Measurements from ENCODE around the gene EFNA5. TPM values are rescaled to one million over a fixed set of nuclear protein-coding genes. Genes with fewer than 3 reads are reported as not detected.

The EFNA5 gene
- total and polyA plus RNA-seq, 2 of the 8 experiments (the other 6 are each of a cell fraction or from before 2014, with no cell fraction given) = 9.6 to 21.8 TPM

DNA sequence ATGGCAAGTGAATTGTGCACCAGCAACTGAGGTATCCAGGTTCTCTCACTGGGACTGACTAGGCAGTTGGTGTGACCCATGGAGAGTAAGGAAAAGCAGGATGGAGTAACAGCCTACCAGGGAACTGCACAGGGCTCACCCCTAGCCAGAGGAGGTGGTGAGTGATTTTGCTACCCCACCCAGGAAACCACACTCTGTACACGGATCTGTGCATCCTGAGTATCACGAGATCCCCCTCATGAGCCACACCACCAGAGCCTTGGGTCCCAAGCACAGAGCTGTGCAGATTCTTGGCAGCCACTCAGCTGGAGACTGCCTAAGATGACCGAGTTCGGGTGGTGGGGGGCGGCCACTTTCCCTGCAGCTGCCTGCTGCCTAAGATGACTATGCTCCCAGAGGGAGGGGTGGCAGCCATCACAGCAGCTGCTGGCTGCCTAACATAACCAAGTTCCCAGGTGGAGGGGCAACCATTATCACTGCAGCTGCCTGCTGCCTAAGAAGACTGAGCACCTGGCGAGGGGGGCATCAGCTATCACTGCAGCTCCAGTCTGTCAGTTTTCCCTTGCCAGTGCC lies 48.4 kb upstream of the EFNA5 start (continued):
- TF ChIP-seq, protein P1, sequence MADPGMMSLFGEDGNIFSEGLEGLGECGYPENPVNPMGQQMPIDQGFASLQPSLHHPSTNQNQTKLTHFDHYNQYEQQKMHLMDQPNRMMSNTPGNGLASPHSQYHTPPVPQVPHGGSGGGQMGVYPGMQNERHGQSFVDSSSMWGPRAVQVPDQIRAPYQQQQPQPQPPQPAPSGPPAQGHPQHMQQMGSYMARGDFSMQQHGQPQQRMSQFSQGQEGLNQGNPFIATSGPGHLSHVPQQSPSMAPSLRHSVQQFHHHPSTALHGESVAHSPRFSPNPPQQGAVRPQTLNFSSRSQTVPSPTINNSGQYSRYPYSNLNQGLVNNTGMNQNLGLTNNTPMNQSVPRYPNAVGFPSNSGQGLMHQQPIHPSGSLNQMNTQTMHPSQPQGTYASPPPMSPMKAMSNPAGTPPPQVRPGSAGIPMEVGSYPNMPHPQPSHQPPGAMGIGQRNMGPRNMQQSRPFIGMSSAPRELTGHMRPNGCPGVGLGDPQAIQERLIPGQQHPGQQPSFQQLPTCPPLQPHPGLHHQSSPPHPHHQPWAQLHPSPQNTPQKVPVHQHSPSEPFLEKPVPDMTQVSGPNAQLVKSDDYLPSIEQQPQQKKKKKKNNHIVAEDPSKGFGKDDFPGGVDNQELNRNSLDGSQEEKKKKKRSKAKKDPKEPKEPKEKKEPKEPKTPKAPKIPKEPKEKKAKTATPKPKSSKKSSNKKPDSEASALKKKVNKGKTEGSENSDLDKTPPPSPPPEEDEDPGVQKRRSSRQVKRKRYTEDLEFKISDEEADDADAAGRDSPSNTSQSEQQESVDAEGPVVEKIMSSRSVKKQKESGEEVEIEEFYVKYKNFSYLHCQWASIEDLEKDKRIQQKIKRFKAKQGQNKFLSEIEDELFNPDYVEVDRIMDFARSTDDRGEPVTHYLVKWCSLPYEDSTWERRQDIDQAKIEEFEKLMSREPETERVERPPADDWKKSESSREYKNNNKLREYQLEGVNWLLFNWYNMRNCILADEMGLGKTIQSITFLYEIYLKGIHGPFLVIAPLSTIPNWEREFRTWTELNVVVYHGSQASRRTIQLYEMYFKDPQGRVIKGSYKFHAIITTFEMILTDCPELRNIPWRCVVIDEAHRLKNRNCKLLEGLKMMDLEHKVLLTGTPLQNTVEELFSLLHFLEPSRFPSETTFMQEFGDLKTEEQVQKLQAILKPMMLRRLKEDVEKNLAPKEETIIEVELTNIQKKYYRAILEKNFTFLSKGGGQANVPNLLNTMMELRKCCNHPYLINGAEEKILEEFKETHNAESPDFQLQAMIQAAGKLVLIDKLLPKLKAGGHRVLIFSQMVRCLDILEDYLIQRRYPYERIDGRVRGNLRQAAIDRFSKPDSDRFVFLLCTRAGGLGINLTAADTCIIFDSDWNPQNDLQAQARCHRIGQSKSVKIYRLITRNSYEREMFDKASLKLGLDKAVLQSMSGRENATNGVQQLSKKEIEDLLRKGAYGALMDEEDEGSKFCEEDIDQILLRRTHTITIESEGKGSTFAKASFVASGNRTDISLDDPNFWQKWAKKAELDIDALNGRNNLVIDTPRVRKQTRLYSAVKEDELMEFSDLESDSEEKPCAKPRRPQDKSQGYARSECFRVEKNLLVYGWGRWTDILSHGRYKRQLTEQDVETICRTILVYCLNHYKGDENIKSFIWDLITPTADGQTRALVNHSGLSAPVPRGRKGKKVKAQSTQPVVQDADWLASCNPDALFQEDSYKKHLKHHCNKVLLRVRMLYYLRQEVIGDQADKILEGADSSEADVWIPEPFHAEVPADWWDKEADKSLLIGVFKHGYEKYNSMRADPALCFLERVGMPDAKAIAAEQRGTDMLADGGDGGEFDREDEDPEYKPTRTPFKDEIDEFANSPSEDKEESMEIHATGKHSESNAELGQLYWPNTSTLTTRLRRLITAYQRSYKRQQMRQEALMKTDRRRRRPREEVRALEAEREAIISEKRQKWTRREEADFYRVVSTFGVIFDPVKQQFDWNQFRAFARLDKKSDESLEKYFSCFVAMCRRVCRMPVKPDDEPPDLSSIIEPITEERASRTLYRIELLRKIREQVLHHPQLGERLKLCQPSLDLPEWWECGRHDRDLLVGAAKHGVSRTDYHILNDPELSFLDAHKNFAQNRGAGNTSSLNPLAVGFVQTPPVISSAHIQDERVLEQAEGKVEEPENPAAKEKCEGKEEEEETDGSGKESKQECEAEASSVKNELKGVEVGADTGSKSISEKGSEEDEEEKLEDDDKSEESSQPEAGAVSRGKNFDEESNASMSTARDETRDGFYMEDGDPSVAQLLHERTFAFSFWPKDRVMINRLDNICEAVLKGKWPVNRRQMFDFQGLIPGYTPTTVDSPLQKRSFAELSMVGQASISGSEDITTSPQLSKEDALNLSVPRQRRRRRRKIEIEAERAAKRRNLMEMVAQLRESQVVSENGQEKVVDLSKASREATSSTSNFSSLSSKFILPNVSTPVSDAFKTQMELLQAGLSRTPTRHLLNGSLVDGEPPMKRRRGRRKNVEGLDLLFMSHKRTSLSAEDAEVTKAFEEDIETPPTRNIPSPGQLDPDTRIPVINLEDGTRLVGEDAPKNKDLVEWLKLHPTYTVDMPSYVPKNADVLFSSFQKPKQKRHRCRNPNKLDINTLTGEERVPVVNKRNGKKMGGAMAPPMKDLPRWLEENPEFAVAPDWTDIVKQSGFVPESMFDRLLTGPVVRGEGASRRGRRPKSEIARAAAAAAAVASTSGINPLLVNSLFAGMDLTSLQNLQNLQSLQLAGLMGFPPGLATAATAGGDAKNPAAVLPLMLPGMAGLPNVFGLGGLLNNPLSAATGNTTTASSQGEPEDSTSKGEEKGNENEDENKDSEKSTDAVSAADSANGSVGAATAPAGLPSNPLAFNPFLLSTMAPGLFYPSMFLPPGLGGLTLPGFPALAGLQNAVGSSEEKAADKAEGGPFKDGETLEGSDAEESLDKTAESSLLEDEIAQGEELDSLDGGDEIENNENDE (IDR thresholded peaks at IDR 0.05; ENCODE audit: insufficient replicate concordance, low read length) = no peak
- TF ChIP-seq KDM5A (IDR thresholded peaks at IDR 0.05; ENCODE audit: low read length) = no peak
- no peak for TF ChIP-seq HDAC6 (IDR thresholded peaks at IDR 0.05; ENCODE audit: low read depth, low read length)
- no peak for TF ChIP-seq CTBP2 (IDR thresholded peaks at IDR 0.05; ENCODE audit: borderline replicate concordance, insufficient read depth, insufficient read length, low read length)
- TF ChIP-seq CHD1 (IDR thresholded peaks at IDR 0.05; ENCODE audit: low read depth, low read length) = no peak
- TF ChIP-seq RNF2 (IDR thresholded peaks at IDR 0.05; ENCODE audit: borderline replicate concordance, low read depth, low read length, missing control alignments, poor library complexity, severe bottlenecking) = no peak
- TF ChIP-seq NRF1 (IDR thresholded peaks at IDR 0.05; ENCODE audit: low read depth, low read length) = no peak

All from H1 (cell line).